H1 (cell line): Measurements from ENCODE around the gene ASPHD2. TPM values are rescaled to one million over a fixed set of nuclear protein-coding genes. Genes with fewer than 3 reads are reported as not detected.

Source experiments
- CBX5 ChIP-seq: fragments of 300-800, 300-1000 bp; sonication (generic); IDR thresholded peaks from 2 replicates; pipeline ENCODE4 v1.7.1; 2016; ENCODE audit warnings: antibody characterized with exemption, low read length, low read depth
- CREB1 ChIP-seq: IDR thresholded peaks from 2 replicates; pipeline ENCODE4 v1.6.1; 2012; ENCODE audit warnings: inconsistent platforms
- EP300 ChIP-seq, 2 experiments: IDR thresholded peaks; 1 replicate in 1 of 2; 2 replicates in 1 of 2; pipeline ENCODE4 v1.6.1; 2011 to 2012; ENCODE audit warnings: low read depth in 2 of 2, low read length in 2 of 2, mild to moderate bottlenecking in 2 of 2, borderline replicate concordance in 1 of 2, inconsistent platforms in 1 of 2, moderate library complexity in 1 of 2
- GABPA ChIP-seq: IDR thresholded peaks from 2 replicates; pipeline ENCODE4 v1.6.1; 2011; ENCODE audit warnings: mild to moderate bottlenecking, low read length, moderate library complexity, borderline replicate concordance; ENCODE audit not compliant: insufficient read depth
- PHF8 ChIP-seq: fragments of 200-600 bp; sonication (generic); conservative IDR thresholded peaks from 2 replicates; pipeline ENCODE4 v1.7.1; 2012; ENCODE audit warnings: low read depth, mild to moderate bottlenecking, inconsistent platforms, low read length, moderate library complexity
- ZNF274 ChIP-seq: IDR thresholded peaks from 2 replicates; pipeline ENCODE4 v1.7.0; 2012; ENCODE audit warnings: low read length, borderline replicate concordance; ENCODE audit errors: extremely low read depth
- polyA plus RNA-seq, 7 experiments: library from polyadenylated mRNA; depleted of rRNA in 3 of 7; stranded (reverse) in 5 of 7; unstranded in 2 of 7; fragments of >200 nt in 5 of 7; fragments of 200-250 nt in 2 of 7; gene quantifications; 1 replicate in 5 of 7; 2 replicates in 1 of 7; 4 replicates in 1 of 7; pipeline versions ENCODE4 v1.2.1 to v1.2.3, GENCODE V29; 2011 to 2013; ENCODE audit warnings: missing spikeins in 2 of 7, mixed read lengths in 2 of 7
- total RNA-seq: library from RNA; stranded (reverse); fragmentation: NEBNext Ultra II Directional; extraction: Animal tissue kit (Norgen Biotek cat#: 25700); gene quantifications from 2 replicates; pipeline ENCODE4 v1.2.1, GENCODE V29; 2021
- TF ChIP-seq, protein P1 (sequence below): IDR thresholded peaks from 2 replicates; pipeline ENCODE4 v1.6.1; 2011; ENCODE audit warnings: low read length, improper control_type of control experiment

ASPHD2 gene
- total and polyA plus RNA-seq, 2 of the 8 experiments (the other 6 are each of a cell fraction or from before 2014, with no cell fraction given) = 7.2 to 11.0 TPM

DNA sequence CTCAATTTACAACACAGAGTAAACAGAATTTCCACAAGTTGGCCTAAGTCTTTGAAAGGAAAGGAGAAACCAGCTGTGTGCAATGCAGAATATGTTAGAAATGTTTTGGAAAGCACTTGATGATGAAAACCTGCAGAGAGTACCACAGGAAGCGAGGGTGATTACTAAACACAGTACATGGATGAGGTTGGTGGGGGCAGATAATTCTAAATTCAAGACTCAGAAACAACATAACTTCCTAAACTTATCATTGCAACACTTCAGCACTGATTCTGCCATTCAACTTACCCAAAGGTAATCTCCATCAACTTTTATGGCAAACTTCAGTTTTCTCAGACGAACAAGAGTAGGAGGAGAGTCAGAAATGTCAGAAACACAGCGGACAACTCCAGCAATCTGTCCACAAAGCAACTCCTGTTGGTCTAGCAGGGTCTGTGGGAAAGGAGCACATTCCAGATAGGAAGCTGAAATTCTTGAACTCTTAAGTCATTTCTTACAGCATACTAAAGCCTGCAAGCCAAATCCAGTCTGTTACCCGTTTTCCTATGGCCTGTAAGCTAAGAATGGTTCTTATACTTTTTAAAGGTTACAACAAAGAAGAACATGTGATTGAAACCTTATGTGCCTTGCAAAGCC, 47.8 kb downstream of the ASPHD2 start (continued):
- TF ChIP-seq EP300 (IDR thresholded peaks at IDR 0.05; ENCODE audit: borderline replicate concordance in 1 of 2, low read depth in 2 of 2, low read length in 2 of 2) = no peak
- no peak for TF ChIP-seq CREB1
- TF ChIP-seq ZNF274 = no peak
- TF ChIP-seq CBX5 = no peak
- TF ChIP-seq GABPA = no peak
- TF ChIP-seq PHF8 = no peak
- TF ChIP-seq, protein P1, sequence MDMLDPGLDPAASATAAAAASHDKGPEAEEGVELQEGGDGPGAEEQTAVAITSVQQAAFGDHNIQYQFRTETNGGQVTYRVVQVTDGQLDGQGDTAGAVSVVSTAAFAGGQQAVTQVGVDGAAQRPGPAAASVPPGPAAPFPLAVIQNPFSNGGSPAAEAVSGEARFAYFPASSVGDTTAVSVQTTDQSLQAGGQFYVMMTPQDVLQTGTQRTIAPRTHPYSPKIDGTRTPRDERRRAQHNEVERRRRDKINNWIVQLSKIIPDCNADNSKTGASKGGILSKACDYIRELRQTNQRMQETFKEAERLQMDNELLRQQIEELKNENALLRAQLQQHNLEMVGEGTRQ = no peak
